ENCODE data around the gene GPR12.

GPR12 gene

DNA sequence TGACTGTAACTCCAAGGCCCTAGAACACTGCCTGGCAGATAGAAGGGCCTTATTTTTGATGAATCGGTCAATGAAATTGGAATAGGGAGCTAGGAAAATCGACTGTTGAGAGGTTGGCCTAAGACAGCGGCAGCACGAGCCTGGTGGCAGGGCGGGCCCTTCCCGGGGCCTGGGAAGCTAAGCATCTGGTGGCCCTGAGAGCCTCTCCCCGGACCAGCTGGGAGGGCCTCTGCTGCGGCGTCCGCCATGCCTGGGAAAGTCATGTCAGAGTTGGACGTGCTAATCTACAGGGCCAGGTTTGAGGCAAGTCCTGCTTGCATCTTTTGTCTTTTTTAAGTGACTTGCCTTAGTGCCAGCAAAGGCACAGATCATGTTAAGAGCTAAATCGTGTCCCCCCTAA, 11.2 kb upstream of the GPR12 start:
- Mint-ChIP-seq H3K9me3 (no peaks in the 10 kb centered on the region), H3K36me3 (ENCODE audit: low read depth) (no peaks in the 10 kb centered on the region), H3K27ac (no peak overlapping the region), H3K27me3 (ENCODE audit: low read depth) (peaks cover 11% of the 10 kb centered on the region), H3K4me1 (no peaks in the 10 kb centered on the region), H3K4me3 (no peak overlapping the region)
- TF ChIP-seq, protein P1, sequence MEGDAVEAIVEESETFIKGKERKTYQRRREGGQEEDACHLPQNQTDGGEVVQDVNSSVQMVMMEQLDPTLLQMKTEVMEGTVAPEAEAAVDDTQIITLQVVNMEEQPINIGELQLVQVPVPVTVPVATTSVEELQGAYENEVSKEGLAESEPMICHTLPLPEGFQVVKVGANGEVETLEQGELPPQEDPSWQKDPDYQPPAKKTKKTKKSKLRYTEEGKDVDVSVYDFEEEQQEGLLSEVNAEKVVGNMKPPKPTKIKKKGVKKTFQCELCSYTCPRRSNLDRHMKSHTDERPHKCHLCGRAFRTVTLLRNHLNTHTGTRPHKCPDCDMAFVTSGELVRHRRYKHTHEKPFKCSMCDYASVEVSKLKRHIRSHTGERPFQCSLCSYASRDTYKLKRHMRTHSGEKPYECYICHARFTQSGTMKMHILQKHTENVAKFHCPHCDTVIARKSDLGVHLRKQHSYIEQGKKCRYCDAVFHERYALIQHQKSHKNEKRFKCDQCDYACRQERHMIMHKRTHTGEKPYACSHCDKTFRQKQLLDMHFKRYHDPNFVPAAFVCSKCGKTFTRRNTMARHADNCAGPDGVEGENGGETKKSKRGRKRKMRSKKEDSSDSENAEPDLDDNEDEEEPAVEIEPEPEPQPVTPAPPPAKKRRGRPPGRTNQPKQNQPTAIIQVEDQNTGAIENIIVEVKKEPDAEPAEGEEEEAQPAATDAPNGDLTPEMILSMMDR (IDR thresholded peaks at IDR 0.05; ENCODE audit: unreplicated experiment in 3 of 3): no peak

DNA sequence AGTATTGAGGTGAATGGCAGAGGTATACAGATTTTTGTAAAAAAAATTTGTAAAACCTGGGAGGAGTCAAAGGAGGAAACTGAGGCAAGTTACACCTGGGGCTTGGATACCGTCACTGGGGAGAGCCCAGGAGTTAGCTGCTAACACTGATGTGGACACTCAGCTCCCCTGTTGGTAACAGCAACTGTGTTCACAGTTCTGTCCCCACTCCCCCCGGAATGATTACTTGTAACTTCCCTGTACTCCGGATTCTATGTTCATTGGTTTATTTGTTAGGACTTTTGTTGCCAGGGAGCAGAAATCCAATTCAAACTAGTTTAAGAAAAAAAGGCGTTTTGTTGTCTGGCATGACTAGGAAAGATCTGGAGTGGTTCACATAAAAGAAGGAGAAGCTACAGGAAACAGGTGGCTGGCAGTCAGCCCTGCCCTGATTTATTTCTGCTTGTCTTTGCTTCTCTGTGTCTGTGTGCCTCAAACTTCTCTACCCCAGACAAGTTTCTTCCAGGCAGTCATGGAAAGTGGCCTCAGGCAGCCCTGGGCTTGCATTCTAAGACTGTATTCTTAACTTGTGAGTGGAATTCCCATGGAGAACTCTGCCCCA, 2.3 kb upstream of the GPR12 start:
- Mint-ChIP-seq H3K27ac (no peak overlapping the region), H3K9me3 (no peaks in the 10 kb centered on the region), H3K27me3 (ENCODE audit: low read depth) (peaks cover 74% of the 10 kb centered on the region), H3K36me3 (ENCODE audit: low read depth) (no peaks in the 10 kb centered on the region), H3K4me3 (peak overlapping the region in 2 of 3 experiments; percentile 31 to 38), H3K4me1 (peaks cover 33% of the 10 kb centered on the region)
- TF ChIP-seq, protein P1 (IDR thresholded peaks at IDR 0.05; ENCODE audit: unreplicated experiment in 3 of 3): no peak

DNA sequence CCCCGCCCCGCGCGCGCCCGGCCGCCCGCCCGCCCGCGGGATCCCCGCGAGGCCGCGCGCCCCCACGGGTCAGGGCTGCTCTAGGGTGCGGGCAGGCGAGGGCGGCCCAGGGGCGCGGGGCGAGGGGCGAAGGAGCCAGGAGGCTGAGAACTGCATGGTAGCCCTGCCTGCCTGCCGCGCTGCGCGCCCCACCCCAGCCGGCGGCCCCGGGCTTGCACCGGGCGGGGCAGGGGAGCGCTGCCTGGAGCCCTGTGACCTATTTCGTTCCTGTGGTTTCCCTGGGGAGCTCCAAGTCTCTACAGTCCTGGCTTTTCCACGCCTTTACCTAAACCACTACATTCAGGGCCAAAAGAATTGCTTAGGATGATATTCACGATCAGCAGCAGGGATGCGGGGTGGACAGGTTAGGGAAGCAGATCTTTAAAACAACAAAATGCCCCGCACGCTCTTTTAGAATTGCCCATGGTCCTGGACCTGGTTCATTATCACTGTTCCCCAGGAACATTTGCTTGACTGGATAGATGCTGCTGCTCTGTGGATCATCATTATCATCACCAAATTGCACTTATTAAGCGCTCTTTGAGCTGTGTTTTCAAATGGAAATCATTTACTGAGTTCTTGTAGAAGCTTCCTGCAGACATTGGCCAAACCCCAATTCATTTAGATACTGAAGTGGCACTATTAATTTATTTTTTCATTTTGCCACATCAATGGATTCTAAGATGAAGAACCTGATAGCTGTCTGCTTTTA, 421 bp upstream of the GPR12 start:
- H3K9me3 Mint-ChIP-seq: no peaks in the 10 kb centered on the region
- peaks cover 33% of the 10 kb centered on the region for H3K4me1 Mint-ChIP-seq
- TF ChIP-seq, protein P1 (IDR thresholded peaks at IDR 0.05; ENCODE audit: unreplicated experiment in 3 of 3): no peak
- H3K27ac Mint-ChIP-seq: no peak overlapping the region
- H3K27me3 Mint-ChIP-seq (ENCODE audit: low read depth): peaks cover 92% of the 10 kb centered on the region
- H3K36me3 Mint-ChIP-seq (ENCODE audit: low read depth): no peaks in the 10 kb centered on the region
- peak overlapping the region; percentile 58 to 82 (median 80) for H3K4me3 Mint-ChIP-seq

DNA sequence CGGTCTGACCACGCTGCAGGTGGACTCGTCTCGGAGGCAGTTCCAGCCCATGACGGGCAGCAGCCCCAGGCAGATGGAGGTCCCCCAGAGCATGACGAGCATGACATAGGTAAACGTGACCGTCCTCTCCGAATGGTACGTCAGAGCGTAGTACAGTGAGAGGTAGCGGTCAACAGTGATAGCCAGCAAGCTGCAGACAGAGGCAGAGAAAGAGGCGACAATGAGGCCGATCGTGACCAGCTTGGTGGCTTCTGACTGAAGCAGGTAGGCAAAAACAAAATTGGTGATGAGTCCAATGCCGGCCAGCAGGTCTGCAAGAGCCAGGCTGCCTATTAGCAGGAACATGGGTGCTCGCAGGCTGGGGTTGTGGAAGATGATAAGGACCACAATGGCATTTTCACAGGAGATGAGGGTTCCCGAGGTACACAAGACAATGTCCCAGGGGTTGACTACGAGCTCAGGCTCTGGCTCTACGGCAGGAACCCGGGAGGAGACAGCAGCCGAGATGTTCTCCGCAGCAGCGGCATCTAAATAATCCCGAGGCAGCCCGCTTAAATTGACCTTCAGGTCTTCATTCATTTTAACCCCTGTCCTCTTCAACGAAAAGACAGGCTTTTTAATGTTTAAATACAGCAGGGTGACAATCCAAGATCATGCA, 1.2 kb downstream of the GPR12 start:
- peaks cover 91% of the 10 kb centered on the region for H3K27me3 Mint-ChIP-seq (ENCODE audit: low read depth)

DNA sequence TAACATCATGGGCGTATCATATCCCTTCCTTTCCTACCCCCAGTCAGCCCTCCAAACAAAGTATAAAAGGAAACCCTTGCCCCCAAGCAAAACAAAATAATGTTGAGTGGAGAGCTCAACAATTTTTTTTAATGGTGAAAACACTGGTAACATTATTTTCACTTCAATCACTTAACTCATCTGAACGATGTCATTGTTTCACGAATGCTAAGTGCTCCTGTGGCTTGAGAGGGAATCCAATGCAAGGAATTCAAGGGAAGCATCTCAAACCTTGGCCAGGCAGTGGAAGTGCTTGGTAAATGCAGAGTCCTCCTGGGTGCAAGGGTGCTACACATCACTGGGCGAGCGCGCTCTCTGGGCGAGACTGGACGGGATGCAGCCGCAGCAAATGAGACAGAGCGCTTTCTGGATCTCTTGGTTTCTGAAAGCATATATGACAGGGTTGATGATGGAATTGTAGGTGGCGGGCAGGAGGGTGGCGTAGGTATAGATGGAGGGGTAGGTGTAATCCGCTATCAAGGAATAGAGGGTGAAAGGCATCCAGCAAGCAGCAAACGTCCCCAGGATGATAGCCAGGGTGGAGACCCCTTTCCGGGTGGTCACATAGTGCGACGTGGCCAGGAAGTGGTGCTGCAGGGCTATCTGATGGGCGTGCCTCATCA, 2.0 kb downstream of the GPR12 start:
- Mint-ChIP-seq H3K27ac (no peak overlapping the region), H3K4me1 (peaks cover 33% of the 10 kb centered on the region), H3K9me3 (no peaks in the 10 kb centered on the region), H3K36me3 (ENCODE audit: low read depth) (no peaks in the 10 kb centered on the region), H3K4me3 (peak overlapping the region; percentile 71 to 83 (median 83)), H3K27me3 (ENCODE audit: low read depth) (peaks cover 83% of the 10 kb centered on the region)
- TF ChIP-seq, protein P1 (IDR thresholded peaks at IDR 0.05; ENCODE audit: unreplicated experiment in 3 of 3): no peak

More for the DNA sequence above, 1.2 kb downstream of the GPR12 start:
- peak overlapping the region; percentile 71 to 83 (median 83) for H3K4me3 Mint-ChIP-seq
- TF ChIP-seq, protein P1 (IDR thresholded peaks at IDR 0.05; ENCODE audit: unreplicated experiment in 3 of 3): no peak
- no peaks in the 10 kb centered on the region for H3K9me3 Mint-ChIP-seq
- no peaks in the 10 kb centered on the region for H3K36me3 Mint-ChIP-seq (ENCODE audit: low read depth)
- H3K27ac Mint-ChIP-seq: no peak overlapping the region
- peaks cover 33% of the 10 kb centered on the region for H3K4me1 Mint-ChIP-seq
